HG03354 (cell line): Measurements from ENCODE around the gene PUM1.
"Not testable (repeated sequence)": the region's sequence is repeated elsewhere in the genome, so short reads cannot be mapped to it uniquely, and the experiment has no call there.

ENCODE experiments used
- ATAC-seq: cut with Tn5 transposase; IDR thresholded peaks from one replicate; pipeline ENCODE4 v1.9.1; 2021; ENCODE audit warnings: mild to moderate bottlenecking; ENCODE audit not compliant: unreplicated experiment, poor library complexity, severe bottlenecking

The PUM1 gene

DNA sequence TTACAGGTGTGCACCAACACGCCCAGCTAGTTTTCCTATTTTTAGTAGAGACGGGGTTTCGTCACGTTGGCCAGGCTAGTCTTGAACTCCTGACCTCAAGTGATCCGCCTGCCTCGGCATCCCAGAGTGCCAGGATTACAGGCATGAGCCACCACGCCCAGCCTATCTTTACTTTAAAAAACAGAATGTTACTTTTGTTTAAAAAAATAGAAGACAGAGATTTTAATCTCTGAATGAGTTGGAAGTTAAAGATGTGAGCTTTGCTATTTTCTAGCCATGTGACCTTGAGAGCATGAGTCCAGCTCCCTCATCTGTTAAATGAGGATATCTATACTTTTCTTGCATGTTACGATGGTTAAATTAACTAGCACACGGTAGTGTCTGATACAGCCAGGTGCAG is 3.9 kb upstream of the PUM1 start:
- no peak for ATAC-seq

GRCh38 chr1:31064718-31065309 is 703 bp downstream of the PUM1 start:
- ATAC-seq = peak; percentile 1

DNA sequence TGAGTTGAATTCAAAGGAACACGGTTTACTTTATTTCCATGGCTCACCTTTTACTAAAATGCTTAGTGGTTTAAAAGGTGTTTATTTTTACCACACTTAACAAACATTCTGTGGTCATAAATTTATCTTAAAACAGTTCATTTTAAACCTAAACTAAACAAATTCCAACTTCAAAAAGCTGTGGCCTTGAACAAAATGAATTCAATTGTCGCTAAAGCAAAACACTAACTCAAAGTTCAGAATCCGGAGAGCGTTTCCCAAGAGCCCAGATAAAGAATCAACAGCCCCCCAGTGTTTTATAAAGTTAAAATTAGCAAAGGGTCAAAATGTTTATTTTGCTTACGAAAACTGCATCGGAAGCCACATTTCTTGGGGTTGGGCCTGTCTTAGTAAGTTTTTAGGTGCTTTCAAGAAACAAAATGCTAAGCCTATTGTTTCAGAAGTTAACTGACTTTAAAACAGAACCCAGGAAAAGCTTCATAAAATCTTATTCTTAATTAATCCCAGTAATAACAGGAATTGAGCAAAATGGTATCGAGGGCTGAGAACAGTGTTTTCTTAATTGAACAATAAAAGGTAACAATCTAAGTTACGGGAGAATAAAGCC is 1.3 kb downstream of the PUM1 start:
- ATAC-seq = no peak

DNA sequence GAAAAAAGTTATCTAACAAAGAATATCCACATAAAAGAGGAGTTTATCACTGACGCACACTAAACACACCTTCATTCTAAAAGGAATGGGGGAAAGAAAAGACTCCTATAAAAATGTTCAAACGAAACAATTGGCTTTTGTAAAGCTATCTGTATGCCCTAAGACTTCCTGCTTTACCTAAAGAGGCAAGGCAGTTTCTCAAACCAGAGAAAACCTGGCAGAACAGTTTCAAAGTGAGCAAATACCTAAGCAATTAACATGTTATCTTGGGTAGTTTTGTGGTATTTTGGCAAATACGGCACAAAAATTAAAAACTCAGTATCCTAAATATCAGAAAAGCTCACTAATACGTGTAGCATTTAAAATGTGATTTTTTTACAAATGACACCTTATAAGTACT is 1.9 kb downstream of the PUM1 start:
- ATAC-seq = no peak

DNA sequence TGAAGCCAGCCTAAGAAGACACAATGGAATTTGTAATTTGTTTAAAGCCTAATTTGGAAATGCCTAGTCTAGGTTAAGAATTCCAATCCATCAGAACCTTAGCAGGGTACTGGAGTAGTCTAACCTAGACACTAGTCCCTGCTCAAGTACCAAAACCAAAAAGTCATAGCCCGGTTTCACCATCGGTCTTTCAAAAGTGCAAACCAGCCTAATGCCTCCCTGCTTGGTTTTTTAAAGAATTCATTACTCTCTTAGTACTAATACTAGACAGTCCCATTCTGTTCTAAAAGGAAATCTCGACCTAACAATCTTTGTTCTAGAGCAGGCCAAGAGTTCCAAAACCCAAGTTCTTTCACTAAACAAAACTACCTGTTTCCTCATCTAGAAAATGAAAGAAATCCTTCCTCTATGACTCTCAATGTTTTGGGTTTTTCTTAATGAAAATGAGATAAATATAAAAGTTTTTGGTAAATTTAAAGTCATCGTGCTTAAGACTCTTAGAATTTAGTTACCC is 2.6 kb downstream of the PUM1 start:
- ATAC-seq = no peak

DNA sequence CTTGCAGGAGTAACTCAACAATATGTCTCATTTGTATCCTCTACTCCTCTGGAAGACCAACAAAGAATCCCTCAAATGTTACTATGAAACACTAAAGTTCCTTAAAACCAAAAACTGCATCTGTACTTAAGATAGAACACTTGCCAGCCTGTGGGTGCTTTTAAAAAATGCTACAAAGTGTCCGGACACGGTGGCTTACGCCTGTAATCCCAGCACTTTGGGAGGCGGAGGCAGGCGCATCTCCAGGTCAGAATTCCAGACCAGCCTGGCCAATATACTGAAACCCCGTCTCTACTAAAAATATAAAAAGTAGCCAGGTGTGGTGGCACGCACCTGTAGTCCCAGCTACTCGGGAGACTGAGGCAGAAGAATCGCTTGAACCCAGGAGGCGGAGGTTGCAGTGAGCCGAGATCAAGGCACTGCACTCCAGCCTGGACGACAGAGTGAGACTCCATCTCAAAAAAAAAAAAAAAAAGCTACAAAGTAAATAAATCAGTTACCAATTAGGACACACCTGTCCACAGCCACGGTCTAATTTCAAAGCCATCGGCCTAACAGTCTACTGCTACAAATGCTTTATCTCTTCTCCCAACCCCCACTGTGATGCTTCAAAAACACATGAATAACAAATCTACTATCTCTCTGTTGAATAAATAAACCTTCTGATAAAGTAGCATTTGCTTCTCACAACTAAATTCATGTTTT is 3.2 kb downstream of the PUM1 start:
- not testable (repeated sequence) for ATAC-seq

- ATAC-seq = no peak
Measured at GRCh38 chr1:31058012-31058411, 7.5 kb downstream of the PUM1 start.

GRCh38 chr1:31055953-31056352 is 9.6 kb downstream of the PUM1 start:
- ATAC-seq = no peak

- no peak for ATAC-seq
Measured at GRCh38 chr1:31055501-31055900, 10.0 kb downstream of the PUM1 start.

DNA sequence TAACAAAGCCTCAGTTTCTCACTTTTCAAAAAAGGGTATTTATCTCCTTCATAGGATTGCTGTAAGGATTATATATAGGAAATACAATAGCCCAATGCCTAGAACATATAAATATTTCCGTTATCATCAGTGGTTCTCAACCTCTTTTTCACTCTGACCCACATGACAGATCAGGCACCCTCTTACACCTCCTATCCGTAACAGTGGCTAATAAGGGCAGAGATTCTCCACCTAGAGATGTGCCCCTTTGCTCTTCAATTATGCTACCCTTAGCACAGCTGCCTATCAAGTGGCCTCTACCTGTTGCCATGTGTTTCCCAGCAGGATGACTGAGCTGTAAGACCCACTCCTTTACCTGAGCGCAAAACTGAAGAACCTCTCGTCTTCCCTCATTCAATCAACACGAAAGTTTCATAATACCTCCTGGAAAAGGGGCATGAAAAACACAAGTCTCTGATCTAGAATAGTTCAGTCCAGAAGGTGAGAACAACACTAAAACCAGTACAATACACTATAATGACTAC is 10.5 kb downstream of the PUM1 start:
- ATAC-seq = no peak

DNA sequence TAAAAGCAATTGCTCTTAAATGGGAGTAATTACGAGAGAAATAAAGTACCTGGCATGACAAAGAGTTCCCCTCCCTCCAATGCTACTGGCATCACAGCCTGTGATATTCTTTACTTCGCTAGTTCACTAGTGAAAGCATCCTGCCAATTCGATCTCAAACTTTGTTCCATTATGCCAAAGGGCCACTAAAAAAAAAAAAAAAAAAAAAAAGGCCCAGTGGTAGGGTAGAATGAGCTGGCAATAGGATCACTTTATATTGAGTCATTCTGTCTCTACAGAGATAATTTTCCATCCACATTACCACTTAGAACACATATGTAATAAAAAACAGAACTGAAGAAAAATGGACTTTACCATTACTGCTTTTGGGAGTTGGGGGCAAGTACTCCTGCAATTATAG is 11.2 kb downstream of the PUM1 start:
- ATAC-seq = no peak

GRCh38 chr1:31052613-31053012 is 12.9 kb downstream of the PUM1 start:
- ATAC-seq = not testable (repeated sequence)

DNA sequence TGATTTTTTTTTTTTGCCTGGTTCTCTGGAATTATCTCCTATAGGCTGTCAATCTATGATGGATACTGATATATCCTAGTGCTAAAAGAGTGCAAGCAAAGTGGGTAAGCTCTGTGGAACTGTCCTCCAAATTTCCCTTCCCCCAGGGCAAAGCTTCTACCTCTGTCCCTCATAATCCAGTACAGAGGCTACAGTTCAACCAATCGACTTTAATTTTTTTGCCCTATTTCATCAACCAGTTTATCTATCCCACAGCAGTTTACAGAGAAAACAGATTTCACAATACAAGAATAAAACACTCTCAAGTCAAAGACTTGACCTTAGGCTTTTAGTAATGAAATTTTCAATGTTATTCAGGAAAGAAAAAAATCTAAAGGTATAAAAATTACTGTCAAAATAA is 13.9 kb downstream of the PUM1 start:
- no peak for ATAC-seq

DNA sequence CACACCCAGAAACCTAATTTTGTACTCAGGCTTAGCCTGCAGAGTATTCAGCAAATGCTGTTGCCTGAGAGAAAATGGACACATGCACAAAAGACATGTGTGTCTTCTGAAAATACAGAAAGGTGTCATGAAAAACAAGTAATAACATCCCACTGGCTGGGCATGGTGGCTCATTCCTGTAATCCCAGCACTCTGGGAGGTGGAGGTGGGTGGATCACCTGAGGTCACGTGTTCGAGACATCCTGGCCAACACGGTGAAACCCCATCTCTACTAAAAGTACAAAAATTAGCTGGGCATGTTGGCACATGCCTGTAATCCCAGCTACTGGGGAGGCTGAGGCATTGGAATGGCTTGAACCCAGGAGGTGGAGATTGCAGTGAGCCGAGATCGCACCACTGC is 18.0 kb downstream of the PUM1 start:
- ATAC-seq = not testable (repeated sequence)

DNA sequence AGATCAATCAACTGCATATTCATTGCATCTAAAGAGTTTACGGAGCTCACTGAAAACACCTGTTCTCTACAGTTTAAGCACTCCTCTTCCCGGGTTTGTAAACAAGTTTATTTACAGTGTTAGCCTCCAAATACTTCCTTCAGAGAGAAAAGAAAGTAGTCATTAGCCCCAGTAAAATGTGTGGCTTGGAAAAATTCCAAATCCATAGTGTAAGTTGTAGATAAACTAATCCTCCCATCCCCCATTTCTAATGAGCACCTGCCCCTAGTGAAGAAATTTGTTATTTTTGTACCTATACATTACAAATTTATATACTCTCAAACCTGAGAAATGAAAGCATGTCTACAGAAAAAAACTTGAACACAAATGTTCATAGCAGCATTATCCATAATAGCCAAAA is 21.9 kb downstream of the PUM1 start:
- ATAC-seq = no peak

DNA sequence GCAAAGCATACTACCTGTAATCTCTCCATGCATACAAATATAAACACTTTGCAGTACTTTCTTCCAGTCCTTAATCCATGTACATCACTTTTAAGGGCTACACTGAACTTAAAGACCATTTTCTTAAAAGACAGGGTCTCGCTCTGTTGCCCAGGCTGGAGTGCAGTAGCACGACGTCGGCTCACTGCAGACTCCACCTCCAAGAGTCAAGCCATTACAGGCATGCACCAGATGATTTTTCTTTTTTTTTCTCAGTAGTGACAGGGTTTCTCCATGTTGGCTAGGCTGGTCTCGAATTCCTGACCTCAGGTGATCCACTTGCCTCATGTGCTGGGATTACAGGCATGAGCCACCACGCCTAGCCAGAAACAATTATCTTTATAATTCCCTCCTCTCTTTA is 22.9 kb downstream of the PUM1 start:
- no peak for ATAC-seq

GRCh38 chr1:31041529-31041928 is 24.0 kb downstream of the PUM1 start:
- ATAC-seq = no peak

GRCh38 chr1:31040038-31040437 is 25.5 kb downstream of the PUM1 start:
- no peak for ATAC-seq

DNA sequence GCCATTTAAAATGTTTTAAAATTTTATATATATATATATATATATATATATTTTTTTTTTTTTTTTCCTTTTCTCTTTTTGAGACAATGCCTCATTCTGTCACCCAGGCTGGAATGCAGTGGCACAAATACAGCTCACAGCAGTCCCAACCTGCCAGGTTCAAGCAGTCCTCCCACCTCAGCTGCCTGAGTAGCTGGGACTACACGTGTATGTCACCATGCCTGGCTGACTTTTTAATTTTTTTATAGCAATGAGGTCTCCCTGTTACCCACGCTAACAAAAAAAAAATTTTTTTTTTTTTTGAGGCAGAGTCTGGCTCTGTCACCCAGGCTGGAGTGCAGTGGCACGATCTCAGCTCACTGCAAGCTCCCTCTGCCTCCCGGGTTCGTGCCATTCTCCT is 26.6 kb downstream of the PUM1 start:
- ATAC-seq = not testable (repeated sequence)

DNA sequence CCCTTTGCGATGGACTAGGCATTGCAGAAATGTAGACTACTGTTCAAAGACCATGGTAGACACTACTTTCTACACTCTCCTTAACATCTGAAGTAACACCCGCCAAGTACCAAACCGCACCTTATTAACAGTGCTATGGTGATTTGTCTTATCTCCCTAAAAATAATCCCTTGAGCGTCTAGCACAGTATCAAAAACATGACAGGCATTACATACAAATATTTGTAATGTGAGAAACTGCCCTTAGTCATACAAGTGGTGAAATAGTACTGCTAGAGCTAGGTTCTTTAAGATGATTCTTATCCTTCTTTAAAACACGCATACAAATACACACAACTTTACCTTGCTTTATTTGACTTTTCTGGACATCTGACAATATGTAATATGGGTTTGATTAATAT is 27.2 kb downstream of the PUM1 start:
- ATAC-seq = no peak
